K562 (cell line): Measurements from ENCODE around the gene MAD1L1. TPM values are rescaled to one million over a fixed set of nuclear protein-coding genes. Genes with fewer than 3 reads are reported as not detected.
A peak's percentile ranks its signal among the peaks of the same experiment; 100 is the strongest.

Source experiments
- ARID4B ChIP-seq: sonication (generic); formaldehyde crosslinking; IDR thresholded peaks from 2 replicates; pipeline ENCODE4 v1.8.0; 2022; ENCODE audit warnings: mild to moderate bottlenecking, missing genetic modification reagents
- ETV6 ChIP-seq, 3 experiments: fragments of 150-350 bp in 1 of 3; sonication (generic) in 1 of 3; formaldehyde crosslinking in 1 of 3; IDR thresholded peaks; 2 replicates each; pipeline versions ENCODE4 v1.6.1 to v1.8.0; 2014 to 2022; ENCODE audit warnings: borderline replicate concordance in 2 of 3, low read depth in 2 of 3, antibody characterized with exemption in 1 of 3, low read length in 1 of 3, mild to moderate bottlenecking in 1 of 3, missing genetic modification reagents in 1 of 3
- GMEB1 ChIP-seq: fragments of 250-450 bp; sonication (Bioruptor Pico); IDR thresholded peaks from 2 replicates; pipeline ENCODE4 v1.4.0; 2020; ENCODE audit warnings: mild to moderate bottlenecking
- HMGN3 ChIP-seq: IDR thresholded peaks from 2 replicates; pipeline ENCODE4 v1.6.1; 2011; ENCODE audit warnings: borderline replicate concordance, low read depth, mild to moderate bottlenecking, mixed read lengths, low read length; ENCODE audit not compliant: insufficient read length; ENCODE audit errors: extremely low read depth
- KDM5B ChIP-seq: fragments of 200-600 bp; sonication (generic); IDR thresholded peaks from 2 replicates; pipeline ENCODE4 v1.6.1; 2012; ENCODE audit warnings: low read depth, mild to moderate bottlenecking, moderate library complexity, low read length, control low read depth, inconsistent platforms; ENCODE audit not compliant: insufficient replicate concordance
- MTF1 ChIP-seq: fragments of 250-450 bp; sonication (Bioruptor Pico); IDR thresholded peaks from 2 replicates; pipeline ENCODE4 v1.9.0; 2021; ENCODE audit warnings: moderate library complexity, mild to moderate bottlenecking, inconsistent platforms, borderline replicate concordance
- NFRKB ChIP-seq: fragments of 450-650 bp; IDR thresholded peaks from 2 replicates; pipeline ENCODE4 v1.6.1; 2016; ENCODE audit warnings: low read depth
- OTX1 ChIP-seq: fragments of 450-650 bp; formaldehyde crosslinking; IDR thresholded peaks from 2 replicates; pipeline ENCODE4 v1.4.0; 2022; ENCODE audit warnings: mild to moderate bottlenecking
- STAT5A ChIP-seq: IDR thresholded peaks from 2 replicates; pipeline ENCODE4 v1.6.1; 2012; ENCODE audit warnings: low read length, inconsistent platforms, borderline replicate concordance
- YBX1 ChIP-seq: fragments of 450-650 bp; IDR thresholded peaks from 2 replicates; pipeline ENCODE4 v1.7.1; 2016; ENCODE audit warnings: mild to moderate bottlenecking
- ZBTB12 ChIP-seq: fragments of 250-450 bp; sonication (Bioruptor Pico); IDR thresholded peaks from 2 replicates; pipeline ENCODE4 v1.4.0; 2020
- polyA plus RNA-seq, 8 experiments: library from polyadenylated mRNA; depleted of rRNA in 4 of 8; stranded (reverse) in 5 of 8; unstranded in 3 of 8; fragments of >200 nt; fragmentation: Nextera tagmentation in 2 of 8; fragmentation: Illumina TruSeq in 1 of 8; extraction: Ambion mirVana in 2 of 8; extraction: Trizol in 1 of 8; gene quantifications; 2 replicates each; pipeline versions ENCODE4 v1.2.1 to v1.2.3, GENCODE V29; 2011 to 2014; ENCODE audit warnings: inconsistent platforms in 1 of 8, missing spikeins in 1 of 8
- total RNA-seq, 7 experiments: library from RNA; depleted of rRNA in 6 of 7; stranded (reverse); fragments of >200 nt in 6 of 7; fragmentation: Illumina TruSeq in 2 of 7; extraction: Trizol in 2 of 7; gene quantifications; 2 replicates each; pipeline versions ENCODE4 v1.2.1 to v1.2.3, GENCODE V29; 2011 to 2021; ENCODE audit warnings: low replicate concordance in 1 of 7
- TF ChIP-seq, protein P1 (sequence below): sonication (generic); formaldehyde crosslinking; IDR thresholded peaks from 2 replicates; pipeline ENCODE4 v1.8.0; 2022; ENCODE audit warnings: missing genetic modification reagents, mild to moderate bottlenecking, borderline replicate concordance
- TF ChIP-seq, protein P2 (sequence below): fragments of 250-450 bp; sonication (Bioruptor Pico); IDR thresholded peaks from 2 replicates; pipeline ENCODE4 v1.8.0; 2022; ENCODE audit warnings: inconsistent platforms, mild to moderate bottlenecking, moderate library complexity, borderline replicate concordance

MAD1L1 gene
- total and polyA plus RNA-seq, 9 of the 15 experiments (the other 6 are each of a cell fraction or from before 2014, with no cell fraction given) = 1.7 to 89.7 (median 18.0) TPM

- TF ChIP-seq ARID4B (peak; percentile 93), NFRKB (peak; percentile 78), MTF1 (no peak), OTX1 (CRISPR knock-in tag) (no peak), HMGN3 (no peak), ETV6 (IDR thresholded peaks at IDR 0.05; ENCODE audit: borderline replicate concordance in 1 of 2, low read depth in 2 of 2, low read length in 1 of 2) (0 out of 4 replicates have a peak, but pooled peaks of 1 of the 2 experiments have one; percentile 43), ETV6 (CRISPR knock-in tag; IDR thresholded peaks at IDR 0.05; ENCODE audit: borderline replicate concordance) (no peak), YBX1 (no peak), GMEB1 (CRISPR knock-in tag) (peak; percentile 56), KDM5B (peak; percentile 87), STAT5A (no peak), ZBTB12 (CRISPR knock-in tag) (no peak)
- TF ChIP-seq, protein P1, sequence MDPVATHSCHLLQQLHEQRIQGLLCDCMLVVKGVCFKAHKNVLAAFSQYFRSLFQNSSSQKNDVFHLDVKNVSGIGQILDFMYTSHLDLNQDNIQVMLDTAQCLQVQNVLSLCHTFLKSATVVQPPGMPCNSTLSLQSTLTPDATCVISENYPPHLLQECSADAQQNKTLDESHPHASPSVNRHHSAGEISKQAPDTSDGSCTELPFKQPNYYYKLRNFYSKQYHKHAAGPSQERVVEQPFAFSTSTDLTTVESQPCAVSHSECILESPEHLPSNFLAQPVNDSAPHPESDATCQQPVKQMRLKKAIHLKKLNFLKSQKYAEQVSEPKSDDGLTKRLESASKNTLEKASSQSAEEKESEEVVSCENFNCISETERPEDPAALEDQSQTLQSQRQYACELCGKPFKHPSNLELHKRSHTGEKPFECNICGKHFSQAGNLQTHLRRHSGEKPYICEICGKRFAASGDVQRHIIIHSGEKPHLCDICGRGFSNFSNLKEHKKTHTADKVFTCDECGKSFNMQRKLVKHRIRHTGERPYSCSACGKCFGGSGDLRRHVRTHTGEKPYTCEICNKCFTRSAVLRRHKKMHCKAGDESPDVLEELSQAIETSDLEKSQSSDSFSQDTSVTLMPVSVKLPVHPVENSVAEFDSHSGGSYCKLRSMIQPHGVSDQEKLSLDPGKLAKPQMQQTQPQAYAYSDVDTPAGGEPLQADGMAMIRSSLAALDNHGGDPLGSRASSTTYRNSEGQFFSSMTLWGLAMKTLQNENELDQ (CRISPR knock-in tag) = no peak
- TF ChIP-seq, protein P2, sequence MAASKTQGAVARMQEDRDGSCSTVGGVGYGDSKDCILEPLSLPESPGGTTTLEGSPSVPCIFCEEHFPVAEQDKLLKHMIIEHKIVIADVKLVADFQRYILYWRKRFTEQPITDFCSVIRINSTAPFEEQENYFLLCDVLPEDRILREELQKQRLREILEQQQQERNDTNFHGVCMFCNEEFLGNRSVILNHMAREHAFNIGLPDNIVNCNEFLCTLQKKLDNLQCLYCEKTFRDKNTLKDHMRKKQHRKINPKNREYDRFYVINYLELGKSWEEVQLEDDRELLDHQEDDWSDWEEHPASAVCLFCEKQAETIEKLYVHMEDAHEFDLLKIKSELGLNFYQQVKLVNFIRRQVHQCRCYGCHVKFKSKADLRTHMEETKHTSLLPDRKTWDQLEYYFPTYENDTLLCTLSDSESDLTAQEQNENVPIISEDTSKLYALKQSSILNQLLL (CRISPR knock-in tag) = no peak
These were observed 9.1 kb upstream of the MAD1L1 start, which contains the start of the genes MRM2 and NUDT1 (continued) for GRCh38 chr7:2241580-2242540.
